ENCODE results near the gene SLC2A11. TPM values are rescaled to one million over a fixed set of nuclear protein-coding genes. Genes with fewer than 3 reads are reported as not detected.
A peak's percentile ranks its signal among the peaks of the same experiment; 100 is the strongest.

SLC2A11 gene
- total and polyA plus RNA-seq, 11 donors, result 8.7 to 31.2 (median 18.7) TPM

DNA sequence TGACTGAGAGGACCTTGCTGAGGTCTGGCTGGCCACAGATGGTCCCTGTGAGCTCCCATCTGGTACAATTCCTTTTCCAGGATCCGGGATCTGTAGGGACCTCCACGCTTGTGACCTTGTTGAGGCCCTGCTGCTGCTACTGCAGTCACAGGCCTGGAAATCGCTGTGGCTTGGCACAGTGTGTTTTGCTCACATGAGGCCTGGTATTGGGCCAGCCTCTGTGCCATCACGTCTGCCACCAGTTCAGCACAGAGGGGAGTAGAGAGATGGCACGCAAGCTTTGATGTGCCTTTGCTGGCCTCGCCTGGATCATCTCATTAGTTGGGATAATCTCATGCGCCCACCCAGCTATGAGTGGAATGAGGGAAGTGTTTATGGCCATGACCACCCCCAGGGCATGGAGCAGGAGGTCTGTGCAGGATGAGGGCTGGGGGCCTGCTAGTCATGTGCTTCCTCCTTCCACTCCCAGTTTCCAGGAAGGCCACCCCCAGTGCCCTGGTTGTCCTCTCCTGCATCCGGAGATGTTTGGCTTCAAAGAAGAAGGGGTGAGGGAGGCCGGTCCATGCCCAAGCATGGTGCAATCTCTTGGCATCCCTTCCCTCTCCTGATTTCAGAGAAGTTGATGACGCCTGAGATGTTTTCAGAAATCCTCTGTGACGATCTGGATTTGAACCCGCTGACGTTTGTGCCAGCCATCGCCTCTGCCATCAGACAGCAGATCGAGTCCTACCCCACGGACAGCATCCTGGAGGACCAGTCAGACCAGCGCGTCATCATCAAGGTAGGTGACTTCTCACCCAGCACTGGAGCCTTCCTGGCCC is 41.3 kb upstream of the SLC2A11 start:
- peak; percentile 90 to 98 (median 92) for ATAC-seq
- WGBS, 4 donors, result 63 to 76% (median 68%) methylated on average over 11 to 18 of the region's 18 CpGs
- peak in 4 of 5 donors; percentile 59 to 84 (median 72) for DNase-seq

DNA sequence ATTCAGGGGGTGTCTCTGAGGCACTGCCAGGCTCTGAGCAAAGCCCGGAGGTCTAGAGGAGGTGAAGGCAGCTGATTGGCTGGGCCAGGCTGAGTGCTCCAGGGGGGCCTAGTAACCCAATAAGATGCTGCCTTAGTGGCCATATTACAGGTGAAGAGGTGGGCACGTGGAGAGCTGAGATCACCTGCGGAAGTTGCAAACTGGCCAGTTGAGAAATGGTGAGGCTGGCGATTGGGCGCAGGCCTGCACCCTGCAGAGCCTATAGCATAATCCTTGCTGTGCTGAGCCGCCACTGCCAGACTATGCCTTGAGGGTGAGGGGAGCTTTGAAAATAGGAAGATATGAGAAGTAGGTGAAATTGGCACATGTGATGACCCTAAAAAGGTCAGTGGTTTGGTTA is 40.5 kb upstream of the SLC2A11 start:
- intact Hi-C loops (cut with DNase I), result no loop called here
- WGBS, 4 donors, result 88 to 96% (median 94%) methylated on average over 6 of the region's 6 CpGs
- Histone ChIP-seq H3K9me3 (no peaks in the 10 kb centered on the region), H3K4me1 (peaks cover 0 to 32% (median 9%) of the 10 kb centered on the region in 12 donors), H3K27me3 (no peaks in the 10 kb centered on the region), H3K36me3 (peaks cover 0 to 93% (median 74%) of the 10 kb centered on the region in 9 donors), H3K4me3 (no peak overlapping the region), H3K27ac (peak overlapping the region in 9 of 12 donors; percentile 18 to 93 (median 82))
- ATAC-seq (no peak), DNase-seq (no peak)
- TF ChIP-seq, protein P1, sequence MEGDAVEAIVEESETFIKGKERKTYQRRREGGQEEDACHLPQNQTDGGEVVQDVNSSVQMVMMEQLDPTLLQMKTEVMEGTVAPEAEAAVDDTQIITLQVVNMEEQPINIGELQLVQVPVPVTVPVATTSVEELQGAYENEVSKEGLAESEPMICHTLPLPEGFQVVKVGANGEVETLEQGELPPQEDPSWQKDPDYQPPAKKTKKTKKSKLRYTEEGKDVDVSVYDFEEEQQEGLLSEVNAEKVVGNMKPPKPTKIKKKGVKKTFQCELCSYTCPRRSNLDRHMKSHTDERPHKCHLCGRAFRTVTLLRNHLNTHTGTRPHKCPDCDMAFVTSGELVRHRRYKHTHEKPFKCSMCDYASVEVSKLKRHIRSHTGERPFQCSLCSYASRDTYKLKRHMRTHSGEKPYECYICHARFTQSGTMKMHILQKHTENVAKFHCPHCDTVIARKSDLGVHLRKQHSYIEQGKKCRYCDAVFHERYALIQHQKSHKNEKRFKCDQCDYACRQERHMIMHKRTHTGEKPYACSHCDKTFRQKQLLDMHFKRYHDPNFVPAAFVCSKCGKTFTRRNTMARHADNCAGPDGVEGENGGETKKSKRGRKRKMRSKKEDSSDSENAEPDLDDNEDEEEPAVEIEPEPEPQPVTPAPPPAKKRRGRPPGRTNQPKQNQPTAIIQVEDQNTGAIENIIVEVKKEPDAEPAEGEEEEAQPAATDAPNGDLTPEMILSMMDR (IDR thresholded peaks at IDR 0.05), result no peak
- TF ChIP-seq POLR2A (IDR thresholded peaks at IDR 0.05), result no peak

More for the DNA sequence above, 41.3 kb upstream of the SLC2A11 start:
- intact Hi-C loops (cut with DNase I), result no loop called here
- TF ChIP-seq, protein P1 (IDR thresholded peaks at IDR 0.05), result no peak
- no peak for TF ChIP-seq POLR2A (IDR thresholded peaks at IDR 0.05)
- H3K36me3 ChIP-seq, result peaks cover 0 to 93% (median 74%) of the 10 kb centered on the region in 9 donors
- no peaks in the 10 kb centered on the region for H3K27me3 ChIP-seq
- H3K4me3 ChIP-seq, result no peak overlapping the region
- H3K27ac ChIP-seq, result peak overlapping the region; percentile 43 to 93 (median 78)
- no peaks in the 10 kb centered on the region for H3K9me3 ChIP-seq
- H3K4me1 ChIP-seq, result peaks cover 0 to 24% (median 8%) of the 10 kb centered on the region in 12 donors

DNA sequence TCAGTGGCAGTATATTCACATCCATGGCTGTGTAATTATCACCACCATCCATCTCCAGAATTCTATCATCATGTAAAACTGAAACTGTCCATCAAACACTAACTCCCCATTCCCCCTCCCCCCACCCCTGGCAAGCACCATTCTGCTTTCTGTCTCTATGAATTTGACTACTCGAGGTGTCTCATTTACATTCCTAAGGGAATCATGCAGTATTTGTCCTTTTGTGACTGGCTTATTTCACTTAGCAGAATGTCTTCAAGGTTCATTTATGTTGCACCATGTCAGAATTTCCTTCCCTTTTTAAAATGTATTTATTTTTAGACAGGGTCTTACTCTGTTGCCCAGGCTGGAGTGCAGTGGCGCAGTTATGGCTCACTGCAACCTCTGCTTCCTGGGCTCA is 39.1 kb upstream of the SLC2A11 start:
- Histone ChIP-seq H3K4me3 (no peak overlapping the region), H3K9me3 (no peaks in the 10 kb centered on the region), H3K36me3 (peaks cover 0 to 95% (median 77%) of the 10 kb centered on the region in 9 donors), H3K27me3 (no peaks in the 10 kb centered on the region), H3K4me1 (peaks cover 0 to 45% (median 18%) of the 10 kb centered on the region in 12 donors), H3K27ac (no peak overlapping the region)
- 85 to 95% (median 89%) methylated on average over 2 of the region's 2 CpGs for WGBS, 4 donors
- intact Hi-C loops (cut with DNase I), result no loop called here
- ATAC-seq (no peak), DNase-seq (no peak)
- no peak for TF ChIP-seq POLR2A (IDR thresholded peaks at IDR 0.05)
- TF ChIP-seq, protein P1 (IDR thresholded peaks at IDR 0.05), result no peak

DNA sequence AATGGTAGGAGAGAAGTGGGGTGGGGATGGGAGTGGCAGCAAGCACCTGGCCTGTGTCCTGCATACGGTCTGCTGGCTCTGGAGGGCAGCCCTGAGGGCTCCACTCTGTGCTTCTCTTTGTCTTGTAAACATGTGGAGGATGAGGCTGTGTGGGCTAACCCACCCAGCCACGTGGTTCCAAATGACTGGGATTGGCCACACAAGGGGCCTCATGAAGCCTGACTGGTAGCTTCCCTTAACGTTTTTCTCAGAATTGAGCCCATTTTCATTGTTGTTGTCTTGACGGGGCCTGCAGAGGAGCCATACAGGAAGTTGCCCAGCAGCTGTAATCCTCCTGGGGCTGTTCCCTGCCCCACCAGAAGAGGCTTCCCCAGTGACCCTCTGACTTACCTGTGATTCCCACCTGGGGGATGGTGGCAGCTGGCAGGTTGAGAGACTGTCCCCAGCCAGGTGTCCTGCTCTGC is 36.9 kb upstream of the SLC2A11 start:
- no peaks in the 10 kb centered on the region for H3K27me3 ChIP-seq
- 59 to 70% (median 63%) methylated on average over 4 of the region's 4 CpGs for WGBS, 4 donors
- DNase-seq, result no peak
- no peak for ATAC-seq
- no peak for TF ChIP-seq POLR2A (IDR thresholded peaks at IDR 0.05)
- TF ChIP-seq, protein P1 (IDR thresholded peaks at IDR 0.05), result no peak
- no peak overlapping the region for H3K4me3 ChIP-seq
- H3K4me1 ChIP-seq, result peaks cover 3 to 63% (median 31%) of the 10 kb centered on the region in 12 donors
- peaks cover 0 to 98% (median 90%) of the 10 kb centered on the region in 9 donors for H3K36me3 ChIP-seq
- no peaks in the 10 kb centered on the region for H3K9me3 ChIP-seq
- intact Hi-C loops (cut with DNase I), result no loop called here
- H3K27ac ChIP-seq, result peak overlapping the region in 1 of 12 donors; percentile 97
